GM21381 (cell line): ENCODE measurements around the gene RPL32.
"Not testable (repeated sequence)": the region's sequence is repeated elsewhere in the genome, so short reads cannot be mapped to it uniquely, and the experiment has no call there.

Source experiments
- ATAC-seq: cut with Tn5 transposase; IDR thresholded peaks from one replicate; pipeline ENCODE4 v1.9.1; 2021; ENCODE audit warnings: mild to moderate bottlenecking, moderate library complexity; ENCODE audit not compliant: unreplicated experiment

The RPL32 gene

DNA sequence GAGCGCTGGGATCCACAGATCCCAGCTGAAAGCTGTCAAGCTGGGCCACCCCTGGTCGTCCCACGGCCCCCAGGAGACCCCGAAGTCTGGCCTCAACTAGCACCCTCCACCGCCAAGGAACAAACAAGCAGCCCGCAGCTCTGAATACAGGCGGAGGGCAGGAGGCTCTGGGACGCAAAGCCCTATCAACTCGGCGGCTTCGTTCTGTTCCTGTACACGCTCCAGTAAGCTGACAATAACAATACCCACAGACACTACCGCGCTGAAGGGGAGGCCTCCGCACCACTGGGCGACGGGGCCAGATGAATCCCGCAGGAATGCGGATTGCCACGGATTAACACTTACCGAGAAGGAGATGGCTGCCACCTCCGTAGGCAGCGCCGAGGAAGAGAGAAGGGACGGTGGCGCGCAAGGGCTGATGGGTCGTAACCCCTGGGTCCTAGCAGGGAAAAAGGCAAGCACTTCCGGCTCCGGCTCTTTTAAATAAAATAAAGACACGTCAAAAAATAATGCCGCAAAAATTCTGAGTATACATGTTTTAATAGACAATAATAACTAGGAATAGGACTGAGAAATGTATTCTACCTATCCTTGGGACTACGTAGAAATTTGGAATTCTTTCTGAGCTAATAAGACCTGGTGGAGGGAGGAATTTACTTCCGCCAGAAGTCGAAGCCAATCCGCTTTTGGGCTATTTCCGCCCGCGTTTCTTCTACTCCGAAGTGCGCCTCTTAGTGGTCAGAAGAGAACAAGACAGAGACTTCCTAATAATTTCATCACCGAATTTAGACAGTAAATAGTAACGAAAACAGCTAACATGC lies at the start of gene RPL32:
Gene RPL32, minus strand, starts transcription at position 417 of the 821 bp plus-strand sequence. CDS start 1,328 bp downstream, outside the sequence.
- peak; percentile 84 for ATAC-seq

DNA sequence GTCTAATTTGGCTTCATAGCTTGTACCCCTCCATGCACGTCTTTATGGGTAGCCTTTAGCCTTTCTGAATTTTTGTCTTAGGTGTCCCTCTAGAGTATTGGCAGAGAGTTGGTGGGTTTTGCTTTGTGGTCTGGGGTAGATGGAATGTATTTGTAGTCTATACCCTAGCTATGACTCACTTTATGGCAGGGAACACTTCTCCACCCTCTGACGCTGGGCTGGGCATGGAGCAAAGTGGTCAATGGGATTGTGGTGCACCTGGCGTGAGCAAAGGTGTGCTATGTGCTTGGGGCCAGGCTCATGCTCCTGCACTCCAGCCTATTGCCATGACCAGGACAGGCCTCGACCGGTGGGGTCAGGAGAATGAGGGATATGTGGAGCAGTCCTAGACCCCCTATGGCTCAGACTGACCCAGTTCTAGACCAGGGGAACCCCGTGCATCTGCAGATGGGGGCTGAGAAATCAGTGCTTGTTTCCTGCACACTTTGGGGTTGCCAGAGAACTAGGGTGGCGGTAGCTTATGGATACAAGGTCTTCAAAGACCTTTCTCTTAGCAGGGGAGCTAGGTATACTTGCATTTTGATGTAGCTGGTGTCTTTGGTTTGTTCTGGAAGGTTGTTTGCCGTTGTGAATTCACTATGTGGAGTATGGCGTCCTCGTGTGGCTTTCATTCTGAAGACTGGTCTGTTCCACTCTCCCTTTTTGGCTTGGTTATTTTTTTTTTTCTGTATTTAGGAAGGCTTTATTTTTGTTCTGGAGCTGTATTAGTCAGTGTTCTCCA lies 49.4 kb upstream of the RPL32 start:
- ATAC-seq: no peak

DNA sequence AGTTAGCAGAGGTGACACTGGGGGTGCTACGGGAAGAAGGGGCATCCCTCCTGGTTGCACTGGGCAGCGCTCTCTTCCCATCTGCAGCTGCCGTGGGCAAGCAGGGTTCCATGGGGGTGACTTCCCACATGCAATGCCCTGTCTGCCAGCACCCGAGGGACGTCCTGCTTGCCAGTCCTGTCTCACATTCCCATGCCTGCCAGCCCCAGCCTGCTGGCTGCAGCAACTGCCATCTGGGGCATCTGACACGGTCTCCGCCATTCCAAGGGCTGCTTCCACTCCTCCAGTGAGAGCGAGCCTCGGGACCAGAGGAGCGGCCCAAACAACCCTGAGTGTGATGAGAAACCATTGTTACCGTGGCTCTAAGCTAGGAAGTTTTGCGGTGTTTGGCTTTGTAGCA lies 45.4 kb upstream of the RPL32 start:
- ATAC-seq: no peak

DNA sequence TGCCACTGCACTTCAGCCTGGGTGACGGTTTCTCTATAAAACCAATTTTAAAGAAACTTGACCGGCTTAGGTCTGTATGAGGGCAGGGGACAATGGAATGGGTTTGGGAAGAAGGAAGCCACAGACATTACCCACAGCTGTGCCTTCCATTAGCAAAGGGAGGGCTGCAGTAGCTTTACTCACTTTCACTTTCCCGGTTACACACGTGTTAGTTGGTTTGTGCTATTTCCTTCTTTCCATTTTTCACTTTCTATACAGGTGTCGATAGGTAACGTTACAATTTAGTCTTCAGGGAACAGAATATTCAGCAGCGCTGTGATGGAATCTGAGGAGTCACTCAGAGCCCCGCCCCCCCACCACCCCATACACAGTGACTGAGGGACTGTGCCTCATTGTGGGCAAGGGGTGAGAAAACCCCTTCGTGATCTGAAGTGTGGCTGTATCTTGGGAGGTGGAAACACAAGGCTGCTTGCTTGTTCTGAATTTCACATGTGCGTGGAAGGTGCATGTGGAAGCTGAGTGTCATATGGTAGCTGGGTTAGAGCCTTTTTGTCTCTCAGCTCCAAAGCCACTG lies 44.8 kb upstream of the RPL32 start:
- ATAC-seq: no peak

DNA sequence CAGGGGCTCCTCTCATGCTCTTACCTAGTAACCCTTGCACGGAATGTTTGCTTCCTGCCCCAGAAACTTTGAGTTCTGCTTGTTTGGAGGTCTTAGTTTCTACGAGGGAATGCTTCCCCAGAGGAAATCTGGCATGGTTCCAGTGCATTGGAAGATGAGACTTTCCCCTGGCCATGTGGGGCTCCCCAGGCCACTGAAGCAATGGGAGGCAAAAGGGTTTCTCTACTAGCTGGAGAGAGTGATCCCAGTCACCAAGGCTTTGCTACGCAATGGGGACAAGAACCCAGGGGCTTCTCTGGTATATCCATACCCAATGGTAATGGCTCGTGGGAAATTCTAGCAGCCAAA lies 44.2 kb upstream of the RPL32 start:
- ATAC-seq: no peak

DNA sequence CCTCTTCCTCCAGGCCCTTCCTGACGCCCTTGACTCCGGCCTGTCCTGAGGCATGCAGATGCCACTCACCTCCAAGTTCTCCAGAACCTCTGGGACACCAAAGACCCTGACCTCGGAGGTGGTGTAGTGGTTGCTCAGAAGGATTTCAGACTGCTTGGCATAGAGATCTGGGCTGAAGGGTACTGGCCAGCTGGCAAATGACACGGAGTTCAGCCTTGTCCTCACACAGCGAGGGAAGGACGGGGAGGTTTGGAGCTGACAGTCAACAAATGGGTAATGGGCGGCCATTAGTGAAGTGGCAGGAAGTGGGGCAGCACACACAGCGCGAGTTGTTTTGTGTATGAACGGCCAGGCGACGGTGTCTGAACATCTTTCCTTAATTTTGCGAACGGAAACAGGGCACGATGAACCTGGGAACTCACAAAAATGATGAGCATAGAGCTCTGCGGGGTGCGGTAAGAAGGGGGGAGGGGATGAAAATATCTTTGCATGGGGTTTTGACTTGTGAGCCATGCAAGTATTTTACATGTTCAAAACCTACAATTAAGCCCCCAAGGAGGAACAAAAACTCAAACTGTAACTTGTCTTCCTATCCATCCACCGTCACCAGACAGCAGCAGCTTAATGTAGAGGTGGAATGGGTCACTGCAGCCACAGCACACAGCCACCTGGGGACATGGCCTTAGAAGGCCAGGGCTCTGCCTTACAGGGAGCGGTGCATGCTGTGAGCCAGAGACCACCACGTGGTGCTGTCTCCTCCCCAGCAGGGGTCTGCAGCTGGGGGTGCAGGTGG lies 43.6 kb upstream of the RPL32 start:
- no peak for ATAC-seq

DNA sequence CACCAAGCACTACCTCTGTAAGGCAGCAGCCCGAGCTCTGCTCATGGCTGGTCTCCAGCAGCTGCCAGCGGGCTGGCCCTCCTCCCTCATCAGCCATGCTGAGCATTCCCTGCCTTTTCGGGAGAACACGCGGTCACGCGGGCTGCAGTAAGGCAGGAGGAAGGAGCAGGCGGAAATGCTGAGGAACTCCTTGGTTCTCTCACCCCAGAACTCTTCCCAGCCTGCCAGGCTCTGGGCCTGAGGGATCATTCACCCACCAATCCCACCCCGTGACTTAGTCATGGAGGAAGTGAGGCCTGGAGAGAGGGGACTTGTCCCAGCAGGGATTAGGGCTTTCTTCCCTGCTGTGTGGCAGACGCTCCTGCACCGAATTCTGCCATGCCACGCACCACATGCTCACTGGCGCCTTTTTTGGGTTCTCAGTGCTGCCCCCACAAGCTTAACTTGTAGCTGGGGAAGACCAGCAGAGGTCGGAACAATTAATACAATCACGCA lies 42.9 kb upstream of the RPL32 start:
- ATAC-seq: no peak

DNA sequence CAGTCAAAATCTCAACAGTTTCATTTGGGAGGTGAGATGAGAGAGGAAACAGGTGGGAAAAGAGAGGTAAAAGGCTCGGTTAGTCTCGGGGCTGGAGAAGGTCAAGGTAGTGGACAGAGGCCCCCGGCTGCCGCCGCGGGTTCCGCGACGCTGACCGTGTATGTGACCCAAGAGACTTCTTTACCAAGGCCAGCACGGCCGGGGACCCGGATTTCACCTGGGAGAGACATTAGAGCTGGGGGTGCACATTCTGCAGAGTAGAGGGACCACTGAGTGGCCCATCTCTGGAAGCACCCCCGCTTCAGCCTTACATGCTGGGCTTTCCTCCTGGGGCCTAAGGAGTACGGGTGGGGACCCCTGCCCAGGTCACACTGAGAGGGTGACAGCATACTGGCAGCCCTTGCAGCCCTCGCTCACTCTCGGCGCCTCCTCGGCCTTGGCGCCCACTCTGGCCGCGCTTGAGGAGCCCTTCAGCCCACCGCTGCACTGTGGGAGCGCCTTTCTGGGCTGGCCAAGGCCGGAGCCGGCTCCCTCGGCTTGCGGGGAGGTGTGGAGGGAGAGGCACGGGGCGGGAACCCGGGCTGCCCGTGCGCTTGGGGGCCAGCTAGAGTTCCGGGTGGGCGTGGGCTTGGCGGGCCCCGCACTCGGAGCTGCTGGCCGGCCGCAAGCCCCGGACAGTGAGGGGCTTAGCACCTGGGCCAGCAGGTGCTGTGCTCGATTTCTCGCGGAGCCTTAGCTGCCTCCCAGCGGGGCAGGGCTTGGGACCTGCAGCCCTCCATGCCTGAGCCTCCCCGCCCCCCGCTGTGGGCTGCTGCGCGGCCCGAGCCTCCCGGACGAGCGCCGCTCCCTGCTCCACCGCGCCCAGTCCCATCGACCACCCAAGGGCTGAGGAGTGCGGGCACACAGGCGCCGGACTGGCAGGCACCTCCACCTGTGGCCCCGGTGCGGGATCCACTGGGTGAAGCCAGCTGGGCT lies 41.3 kb upstream of the RPL32 start:
- ATAC-seq: no peak

DNA sequence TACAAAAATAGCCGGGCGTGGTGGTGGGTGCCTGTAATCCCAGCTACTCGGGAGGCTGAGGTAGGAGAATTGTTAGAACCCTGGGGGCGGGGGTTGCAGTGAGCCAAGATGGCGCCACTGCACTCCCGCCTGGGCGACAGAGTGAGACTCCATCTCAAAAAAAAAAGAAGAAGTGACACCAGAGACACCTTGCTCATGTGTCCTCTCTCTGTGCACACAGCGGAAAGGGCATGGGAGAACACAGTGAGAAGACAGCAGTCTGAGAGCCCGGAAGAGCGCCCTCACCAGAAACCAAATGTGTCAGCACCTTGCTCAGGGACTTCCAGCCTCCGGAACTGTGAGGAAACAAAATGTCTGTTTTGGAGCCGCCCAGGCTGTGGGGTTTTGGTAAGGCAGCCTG lies 40.5 kb upstream of the RPL32 start:
- peak; percentile 58 for ATAC-seq

DNA sequence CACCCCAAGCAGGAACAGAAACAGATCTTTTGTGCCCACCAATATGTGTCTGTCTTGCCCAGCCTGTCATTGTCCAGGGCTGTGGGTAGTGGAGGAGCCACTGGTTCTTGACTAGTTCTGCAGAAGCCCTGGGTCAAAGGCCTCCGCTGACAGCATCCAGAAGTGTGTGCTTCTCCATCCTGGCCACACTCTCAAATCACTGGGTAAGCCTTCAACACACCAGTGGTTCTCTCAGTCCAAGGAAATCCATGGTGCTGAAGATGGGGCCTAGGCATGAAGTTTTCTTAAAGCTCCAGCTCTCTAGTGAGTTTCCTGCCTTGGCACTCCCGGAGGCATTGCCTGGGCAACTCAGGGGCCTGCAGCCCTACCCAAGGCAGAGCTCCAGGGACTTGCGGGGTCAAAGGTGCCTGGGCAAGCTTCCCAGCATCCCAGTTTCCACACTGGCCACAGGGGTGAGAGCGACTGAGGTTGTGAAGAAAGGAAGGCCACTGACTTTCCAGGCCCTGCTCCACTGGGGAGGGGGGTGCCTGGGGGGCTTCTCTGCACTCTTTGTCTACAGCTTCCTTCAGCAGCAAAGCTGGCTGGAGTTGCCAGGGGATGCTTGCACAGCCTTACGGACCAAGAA lies 37.9 kb upstream of the RPL32 start:
- ATAC-seq: no peak

DNA sequence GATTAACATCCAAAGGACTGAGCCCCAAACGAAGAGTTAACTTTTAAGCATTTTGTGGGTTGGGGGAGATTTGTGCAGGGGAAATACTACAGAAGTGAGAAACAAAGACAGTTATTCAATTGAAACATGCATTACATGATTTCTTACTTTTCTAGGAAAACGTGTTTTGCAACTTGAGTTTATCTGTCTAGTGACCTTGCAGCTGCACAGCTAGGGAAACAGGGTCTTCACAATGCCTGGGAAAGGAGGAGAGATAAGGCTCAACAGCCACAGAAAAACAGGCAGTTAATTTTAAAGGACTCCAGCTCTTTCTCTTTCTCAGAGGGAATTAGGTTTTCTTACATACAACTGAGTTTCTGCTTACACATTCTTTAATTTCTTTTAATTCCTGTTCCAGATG lies 37.4 kb upstream of the RPL32 start:
- not testable (repeated sequence) for ATAC-seq

DNA sequence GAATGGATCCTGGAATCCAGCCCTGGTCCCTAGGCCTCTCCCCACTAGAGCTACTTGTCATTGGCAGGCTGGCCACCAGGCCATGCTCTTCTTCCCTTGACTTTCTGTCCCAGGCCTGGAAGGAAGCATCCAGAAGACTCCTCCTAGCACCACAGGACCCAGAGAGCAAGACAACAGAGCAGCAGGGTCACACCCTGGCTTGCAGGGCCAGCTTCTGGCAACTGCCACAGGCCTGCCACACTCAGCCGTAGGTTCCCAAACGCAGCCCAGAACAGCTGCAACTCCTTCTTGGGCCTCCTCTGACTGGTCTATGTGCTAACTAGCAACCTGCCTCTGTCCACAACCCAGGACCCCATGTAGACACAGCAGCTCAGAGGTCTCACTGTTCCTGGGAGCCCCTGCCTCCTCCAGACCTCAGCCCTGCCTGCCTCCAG lies 36.8 kb upstream of the RPL32 start:
- no peak for ATAC-seq

DNA sequence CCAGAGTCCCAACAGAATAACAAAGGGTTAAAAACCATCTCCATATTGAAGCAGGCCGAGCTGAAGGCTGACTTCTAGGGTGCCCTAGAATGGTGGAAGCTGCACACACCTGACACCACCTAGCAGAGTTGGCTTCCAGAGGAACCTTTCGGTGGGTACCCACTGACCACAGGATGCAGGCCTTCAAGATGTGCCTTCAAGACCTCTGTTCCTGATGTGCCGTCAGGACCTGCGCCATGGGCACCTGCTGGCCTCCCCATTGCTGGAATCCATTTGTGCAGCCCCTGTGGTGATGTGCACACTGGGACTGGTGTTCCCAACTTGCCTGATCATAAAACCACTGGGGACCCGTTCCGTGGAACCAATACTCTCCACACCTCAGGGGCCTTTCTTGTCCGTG lies 35.7 kb upstream of the RPL32 start:
- ATAC-seq: no peak

DNA sequence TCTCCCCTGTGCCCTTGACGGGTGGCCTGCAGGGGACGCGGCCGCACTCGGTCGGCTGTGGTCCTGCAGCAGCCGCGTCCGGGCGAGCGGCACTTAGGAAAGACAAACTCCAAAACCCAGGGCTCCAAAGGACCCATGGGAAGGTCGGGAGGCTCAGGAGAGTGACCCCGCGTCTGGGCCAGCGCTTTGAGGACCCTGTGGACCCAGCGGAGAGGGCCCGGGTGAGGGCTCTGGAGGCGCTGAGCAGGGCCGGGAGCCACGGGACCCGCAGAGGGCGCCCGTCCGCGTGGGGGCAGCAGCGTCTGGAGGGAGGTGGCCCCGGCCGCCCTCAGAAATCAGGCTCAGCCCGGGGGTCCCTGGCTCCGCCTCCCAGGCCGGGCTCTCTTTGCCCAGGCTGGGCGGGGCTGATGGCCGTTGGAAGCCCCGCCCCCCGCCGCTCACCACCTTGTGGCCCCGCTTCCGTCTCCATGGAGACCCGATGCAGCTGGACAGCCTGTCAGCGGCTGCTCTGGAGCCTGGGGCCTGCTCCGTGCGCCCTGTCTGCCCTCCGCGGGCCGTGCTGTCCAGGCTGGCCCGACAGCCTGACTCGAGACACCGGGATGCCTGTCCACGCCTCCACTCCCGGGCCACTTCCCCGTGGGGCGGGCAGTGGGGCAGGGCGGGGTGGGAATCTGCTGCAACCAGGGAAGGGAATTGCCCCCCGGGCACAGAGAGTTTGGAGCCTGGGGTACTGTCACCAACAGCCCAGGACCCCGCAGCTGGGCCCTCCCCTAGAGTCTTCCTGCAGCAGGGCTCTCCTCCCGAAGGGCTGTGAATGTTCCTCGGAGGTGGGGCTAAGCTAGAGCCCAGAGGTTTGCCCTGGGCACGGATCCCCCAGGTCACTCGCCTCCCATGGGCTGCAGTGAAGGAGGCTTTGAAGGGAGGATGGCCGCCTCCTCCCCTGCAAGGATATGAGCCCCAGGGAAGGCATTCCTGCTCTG lies 34.8 kb upstream of the RPL32 start:
- ATAC-seq: no peak

DNA sequence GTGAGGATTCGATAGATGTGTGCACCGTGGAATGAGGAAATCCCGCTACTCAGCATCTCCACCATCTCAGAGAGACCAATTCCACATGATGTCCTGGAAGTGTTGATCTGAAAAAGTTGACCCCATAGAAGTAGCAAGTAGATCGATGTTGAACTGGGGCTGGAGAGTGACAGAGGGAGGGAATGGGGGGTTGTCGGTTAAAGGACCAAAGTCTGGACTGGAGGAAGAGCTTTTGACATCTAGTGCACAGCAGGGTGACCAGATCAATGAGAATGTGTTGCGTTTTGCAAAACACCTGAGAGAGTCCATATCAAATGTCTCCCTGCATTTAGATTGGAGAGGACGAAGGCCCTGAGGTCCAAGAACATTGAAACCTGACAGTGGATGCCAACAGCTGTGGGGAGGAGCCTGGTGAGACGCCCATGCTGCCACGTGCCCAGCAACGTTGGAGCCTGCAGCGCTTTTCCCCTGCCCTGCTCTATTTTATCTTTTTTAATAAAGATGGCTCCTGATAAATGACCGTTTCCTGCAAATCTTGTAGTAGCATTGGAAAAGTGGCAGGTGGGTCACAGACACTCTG lies 30.1 kb upstream of the RPL32 start:
- ATAC-seq: no peak

DNA sequence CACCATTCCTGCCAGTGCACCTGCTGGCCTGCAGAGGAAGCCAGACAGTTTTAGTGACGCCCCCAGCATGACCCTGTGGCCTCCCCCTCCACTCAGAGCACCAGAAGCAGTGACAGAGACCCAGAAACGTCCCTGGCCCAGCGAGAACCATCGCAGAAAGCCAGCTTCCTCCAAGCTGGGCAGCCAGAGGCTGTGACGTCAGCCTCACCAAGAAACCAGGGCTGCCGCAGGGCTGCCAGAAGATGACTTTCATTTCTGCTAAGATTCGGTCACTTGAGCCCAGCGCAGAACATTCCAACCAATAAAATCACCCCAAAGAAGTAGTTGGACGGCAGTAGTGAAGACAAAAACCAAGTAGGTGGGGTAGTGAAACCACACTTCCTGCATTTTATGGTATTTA lies 29.6 kb upstream of the RPL32 start:
- no peak for ATAC-seq

DNA sequence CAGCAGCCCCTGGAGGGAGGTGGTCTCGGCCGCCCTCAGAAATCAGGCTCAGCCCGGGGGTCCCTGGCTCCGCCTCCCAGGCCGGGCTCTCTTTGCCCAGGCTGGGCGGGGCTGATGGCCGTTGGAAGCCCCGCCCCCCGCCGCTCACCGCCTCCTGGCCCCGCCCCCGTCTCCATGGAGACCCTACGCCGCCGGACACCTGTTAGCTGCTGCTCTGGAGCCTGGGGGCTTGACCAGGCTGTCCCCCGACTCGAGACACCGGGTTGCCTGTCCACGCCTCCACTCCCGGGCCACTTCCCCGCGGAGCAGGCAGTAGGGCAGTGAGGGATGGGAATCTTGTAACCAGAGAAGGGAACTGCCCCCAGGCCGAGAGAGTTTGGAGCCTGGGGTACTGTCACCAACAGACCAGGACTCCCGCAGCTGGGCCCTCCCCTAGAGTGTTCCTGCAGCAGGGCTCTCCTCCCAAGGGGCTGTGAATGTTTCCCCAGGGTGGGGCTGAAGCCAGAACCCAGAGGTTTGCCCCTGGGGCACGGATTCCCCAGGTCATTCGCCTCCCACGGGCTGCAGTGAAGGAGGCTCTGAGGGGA lies 27.8 kb upstream of the RPL32 start:
- peak; percentile 45 for ATAC-seq
